HG02588 (cell line): ENCODE data around the gene RRAD.

ENCODE experiments used
- ATAC-seq: cut with Tn5 transposase; IDR thresholded peaks from one replicate; pipeline ENCODE4 v1.9.1; 2021; ENCODE audit warnings: mild to moderate bottlenecking, moderate library complexity; ENCODE audit not compliant: unreplicated experiment

The RRAD gene

DNA sequence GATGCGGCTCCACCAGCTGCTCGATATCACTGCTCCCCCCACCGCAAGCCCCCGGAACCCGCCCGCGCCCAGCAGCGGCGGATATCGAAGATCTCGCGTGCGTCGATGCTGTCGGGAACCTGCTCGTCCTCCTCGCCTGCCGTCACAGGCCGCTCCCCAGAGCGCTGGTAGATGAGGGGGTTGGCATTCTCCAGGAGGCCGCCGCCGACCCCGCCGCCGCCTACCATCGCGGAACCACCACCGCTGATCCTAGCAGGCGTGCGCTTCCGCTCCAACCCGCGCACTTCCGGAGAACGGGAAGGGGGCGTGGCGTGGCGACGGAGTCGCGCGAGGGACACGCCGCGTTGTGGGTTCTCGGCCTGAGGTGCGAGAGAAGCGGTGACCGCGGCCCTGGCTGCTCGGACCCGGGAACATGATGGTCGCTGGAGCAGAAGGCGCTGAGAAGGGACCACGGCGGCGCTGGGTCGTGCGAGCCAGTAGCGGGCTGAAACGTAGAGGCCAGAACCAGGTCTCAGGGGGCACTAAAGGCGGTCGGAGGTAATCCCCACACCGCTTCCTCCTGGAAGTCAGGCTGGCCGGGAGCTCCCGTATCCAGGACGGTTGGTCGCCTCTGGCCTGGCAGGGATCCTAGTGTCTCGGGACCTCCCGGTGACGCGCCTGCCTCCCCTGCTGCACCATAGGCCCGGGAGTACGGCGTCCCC is 9.0 kb upstream of the RRAD start, which contains the start of gene CIAO2B:
TSS of gene CIAO2B (minus strand) at position 265 of the 701 bp plus-strand sequence. CDS start at position 227, 38 bp downstream.
- peak; percentile 80 for ATAC-seq

GRCh38 chr16:66933776-66934137 is 8.4 kb upstream of the RRAD start:
- ATAC-seq: no peak

GRCh38 chr16:66932076-66932475 is 6.7 kb upstream of the RRAD start:
- no peak for ATAC-seq

GRCh38 chr16:66931665-66932064 is 6.3 kb upstream of the RRAD start:
- ATAC-seq: no peak

DNA sequence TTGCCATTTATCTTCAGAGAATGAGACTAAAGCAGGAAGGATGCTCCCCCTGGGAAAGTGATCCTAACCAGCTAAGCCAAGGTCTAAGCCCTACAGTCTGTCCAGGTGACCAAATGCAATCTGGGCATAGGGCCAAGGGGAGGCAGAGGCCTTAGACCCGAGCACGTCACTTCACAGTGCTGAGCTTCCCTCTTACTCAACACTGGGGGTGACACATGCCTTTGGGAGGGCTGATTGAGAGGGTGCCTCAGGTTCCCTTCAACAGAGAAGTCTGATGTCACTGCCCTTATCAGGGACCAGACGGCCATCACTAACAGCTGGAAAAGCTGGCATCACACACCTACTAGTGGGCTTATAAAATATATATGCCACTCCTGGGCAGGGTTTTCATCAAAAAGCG is 4.9 kb upstream of the RRAD start:
- no peak for ATAC-seq

- no peak for ATAC-seq
These were observed 3.5 kb upstream of the RRAD start for GRCh38 chr16:66928702-66929388.

GRCh38 chr16:66927918-66928649 is 2.7 kb upstream of the RRAD start:
- no peak for ATAC-seq

DNA sequence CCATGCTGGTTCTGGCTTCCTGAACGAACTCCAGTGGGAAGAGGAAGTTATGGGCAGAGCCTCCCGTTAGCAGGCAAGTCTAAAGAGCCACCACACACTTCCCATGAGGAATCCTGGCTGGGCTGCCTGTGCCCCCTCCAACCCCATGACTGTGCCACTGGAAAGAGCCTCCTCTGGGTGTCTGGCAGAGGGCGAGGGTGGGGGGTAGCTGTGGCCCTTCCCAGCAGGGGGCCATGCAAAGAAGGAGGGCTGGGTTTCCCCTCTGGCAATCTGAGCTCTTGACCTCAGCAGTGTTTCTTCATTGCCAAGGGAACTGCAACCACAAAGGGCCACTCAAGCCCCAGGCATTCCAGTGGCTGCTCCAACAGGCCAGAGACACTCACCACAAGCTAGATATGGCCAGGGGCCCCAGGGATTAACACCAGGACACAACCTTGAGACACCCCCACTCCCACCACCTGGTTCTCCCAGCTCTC is 1.7 kb upstream of the RRAD start:
- no peak for ATAC-seq

DNA sequence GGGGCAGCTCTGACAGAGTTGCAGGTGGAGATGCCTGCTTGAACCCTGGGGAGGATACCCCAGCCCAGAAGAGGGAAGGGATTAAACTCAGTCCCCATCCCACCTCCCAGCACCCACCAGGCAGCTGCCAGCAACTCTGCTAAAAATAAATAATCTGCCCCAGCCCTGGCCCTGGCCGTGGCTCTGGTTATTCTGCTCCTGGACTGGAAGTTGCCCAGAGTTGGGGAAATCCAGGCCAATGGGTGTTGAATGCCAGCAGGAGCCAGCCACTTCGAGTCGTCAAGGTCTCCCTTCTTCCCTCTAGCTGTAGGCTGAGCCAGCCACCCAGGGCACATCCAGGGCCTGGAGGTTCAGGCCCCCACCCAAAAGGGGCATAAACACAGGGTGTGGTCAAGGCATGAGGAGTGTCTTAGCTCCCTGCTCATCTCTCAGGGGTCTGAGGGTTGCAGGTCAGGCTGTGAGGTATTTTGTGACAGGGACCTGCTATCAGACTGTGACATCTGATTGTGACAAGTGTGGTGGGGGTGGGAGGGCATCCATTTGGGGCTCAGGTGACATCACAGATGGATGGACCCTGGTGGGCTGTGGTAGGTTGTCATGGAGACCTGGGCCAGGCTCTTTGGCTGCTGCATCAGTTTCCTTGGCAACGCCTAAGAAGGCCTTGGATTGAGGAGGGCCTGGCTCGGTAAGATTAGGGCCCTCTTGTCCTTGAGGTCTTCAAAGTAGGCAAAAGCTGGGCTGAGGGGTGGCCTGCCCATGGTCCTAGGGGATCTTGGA is 1.0 kb upstream of the RRAD start:
- ATAC-seq: no peak

DNA sequence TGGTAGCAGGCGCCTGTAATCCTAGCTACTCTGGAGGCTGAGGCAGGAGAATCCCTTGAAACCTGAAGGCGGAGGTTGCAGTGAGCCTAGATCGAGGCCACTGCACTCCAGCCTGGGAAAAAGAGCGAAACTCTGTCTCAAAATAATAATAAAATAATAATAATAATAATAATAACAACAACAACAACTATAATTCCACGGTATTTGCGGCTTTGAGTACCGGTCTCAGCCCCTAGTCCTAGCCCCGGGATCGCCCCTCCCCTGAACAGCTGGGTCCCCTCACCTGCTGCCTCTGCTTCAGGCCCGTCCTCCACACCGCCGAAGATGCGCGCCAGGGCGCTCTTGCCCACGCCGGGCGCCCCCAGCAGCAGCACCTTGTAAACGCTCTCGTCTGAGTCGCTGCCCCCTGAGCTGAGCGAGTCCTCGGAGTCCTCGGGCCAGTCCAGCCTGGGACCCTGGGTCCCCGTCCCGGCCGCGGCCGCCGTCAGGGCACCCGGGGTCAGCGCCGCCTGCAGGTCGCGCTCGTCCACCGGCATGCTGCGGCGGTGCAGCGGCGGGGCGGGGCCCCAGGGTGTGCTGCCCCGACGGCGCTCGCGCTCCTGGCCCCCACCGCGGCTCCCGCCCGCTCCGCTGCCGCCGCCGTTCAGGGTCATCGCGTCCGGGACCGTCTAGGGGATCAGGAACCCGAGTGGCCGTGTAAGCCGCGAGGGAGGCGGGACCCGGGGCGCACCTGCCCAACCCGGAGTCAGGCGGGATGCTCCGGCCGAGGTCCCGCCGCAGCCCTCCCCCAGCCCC is 611 bp downstream of the RRAD start:
- ATAC-seq: no peak

- no peak for ATAC-seq
These were observed 1.5 kb downstream of the RRAD start for GRCh38 chr16:66923866-66924265.

DNA sequence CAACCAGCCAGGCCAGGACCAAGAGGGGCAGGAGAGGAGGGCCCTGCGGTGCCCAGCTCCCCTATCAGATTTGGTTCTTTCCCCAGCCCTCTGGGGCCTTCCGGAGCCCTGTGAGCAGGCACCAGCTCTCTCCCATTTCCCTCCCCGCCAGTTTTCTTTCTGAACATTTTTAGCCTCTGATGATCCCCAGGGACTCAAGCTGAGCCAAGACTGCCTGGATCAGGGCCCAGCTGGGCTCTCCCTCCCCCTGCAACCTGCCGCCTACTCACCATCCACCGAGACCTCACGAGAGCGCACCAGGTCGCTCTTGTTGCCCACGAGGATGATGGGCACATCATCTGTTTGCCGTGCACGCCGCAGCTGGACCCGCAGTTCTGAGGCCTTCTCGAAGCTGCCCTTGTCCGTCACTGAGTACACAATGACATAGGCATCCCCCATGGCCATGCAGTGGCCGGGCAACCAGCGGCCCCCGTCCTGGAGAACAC is 2.0 kb downstream of the RRAD start:
- no peak for ATAC-seq

DNA sequence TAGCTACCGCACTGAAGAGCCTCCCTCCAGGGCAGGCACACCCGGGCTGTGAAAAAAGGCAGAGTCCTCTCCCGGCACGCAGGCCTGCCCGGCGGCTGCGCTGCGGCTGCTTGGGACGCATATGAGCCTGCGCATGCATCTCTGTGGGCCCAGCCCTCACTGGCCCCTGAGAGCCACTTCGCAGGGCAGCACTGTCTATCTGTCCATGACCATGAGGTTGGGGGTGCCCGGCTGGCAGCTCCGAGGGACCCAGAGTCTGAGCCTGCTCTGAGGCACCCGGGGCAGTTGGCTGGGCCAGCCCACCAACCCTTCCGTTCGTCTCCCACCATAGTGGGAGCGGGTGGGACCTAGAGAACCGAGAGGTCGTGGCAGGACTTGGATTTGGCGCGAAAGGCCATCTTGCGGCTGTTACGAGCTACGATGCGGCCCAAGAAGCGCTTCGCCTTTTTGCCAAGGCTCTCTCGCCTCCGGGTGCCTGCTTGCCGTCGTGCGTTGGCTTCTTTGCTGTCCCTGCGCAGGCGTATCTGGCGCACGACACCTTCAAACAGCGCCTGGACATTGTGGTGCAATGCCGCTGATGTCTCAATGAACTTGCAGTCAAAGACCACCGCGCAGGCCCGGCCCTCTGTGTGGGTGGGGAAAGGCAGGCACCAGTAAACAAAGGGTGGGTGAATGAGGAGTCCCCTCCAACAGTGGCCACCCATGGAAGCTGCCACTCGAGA is 3.4 kb downstream of the RRAD start:
- no peak for ATAC-seq

GRCh38 chr16:66920924-66921680 is 4.2 kb downstream of the RRAD start:
- no peak for ATAC-seq

DNA sequence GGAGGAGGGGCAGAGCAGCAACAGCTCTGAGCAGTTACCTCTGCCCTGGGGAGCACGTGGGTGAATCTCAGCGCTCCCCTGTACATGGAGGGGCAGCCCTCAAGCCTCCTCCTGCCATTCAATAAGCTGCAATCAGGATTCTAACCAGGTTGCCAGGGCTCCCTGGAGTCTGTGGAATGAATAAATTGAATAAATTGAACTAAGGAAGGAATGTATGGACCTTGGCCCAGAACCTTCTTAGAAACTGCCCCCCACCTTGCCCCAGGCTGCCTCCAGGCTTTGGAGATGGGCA is 5.1 kb downstream of the RRAD start:
- no peak for ATAC-seq

- no peak for ATAC-seq
These were observed 5.6 kb downstream of the RRAD start for GRCh38 chr16:66919569-66920298.

GRCh38 chr16:66918803-66919568 is 6.3 kb downstream of the RRAD start, which contains the start of gene CDH16:
Gene CDH16 (minus strand): TSS chr16:66918885. CDS start chr16:66918065, 820 bp downstream.
- ATAC-seq: no peak
